GF-D8 (cell line): ENCODE results near the gene SIAH3.
"Not testable (repeated sequence)": the region's sequence is repeated elsewhere in the genome, so short reads cannot be mapped to it uniquely, and the experiment has no call there.

Experiments used
- DNase-seq: peaks from one replicate; lab custom pipeline; 2025; lab: John Stamatoyannopoulos, UW

SIAH3 gene, protein sequence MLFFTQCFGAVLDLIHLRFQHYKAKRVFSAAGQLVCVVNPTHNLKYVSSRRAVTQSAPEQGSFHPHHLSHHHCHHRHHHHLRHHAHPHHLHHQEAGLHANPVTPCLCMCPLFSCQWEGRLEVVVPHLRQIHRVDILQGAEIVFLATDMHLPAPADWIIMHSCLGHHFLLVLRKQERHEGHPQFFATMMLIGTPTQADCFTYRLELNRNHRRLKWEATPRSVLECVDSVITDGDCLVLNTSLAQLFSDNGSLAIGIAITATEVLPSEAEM

DNA sequence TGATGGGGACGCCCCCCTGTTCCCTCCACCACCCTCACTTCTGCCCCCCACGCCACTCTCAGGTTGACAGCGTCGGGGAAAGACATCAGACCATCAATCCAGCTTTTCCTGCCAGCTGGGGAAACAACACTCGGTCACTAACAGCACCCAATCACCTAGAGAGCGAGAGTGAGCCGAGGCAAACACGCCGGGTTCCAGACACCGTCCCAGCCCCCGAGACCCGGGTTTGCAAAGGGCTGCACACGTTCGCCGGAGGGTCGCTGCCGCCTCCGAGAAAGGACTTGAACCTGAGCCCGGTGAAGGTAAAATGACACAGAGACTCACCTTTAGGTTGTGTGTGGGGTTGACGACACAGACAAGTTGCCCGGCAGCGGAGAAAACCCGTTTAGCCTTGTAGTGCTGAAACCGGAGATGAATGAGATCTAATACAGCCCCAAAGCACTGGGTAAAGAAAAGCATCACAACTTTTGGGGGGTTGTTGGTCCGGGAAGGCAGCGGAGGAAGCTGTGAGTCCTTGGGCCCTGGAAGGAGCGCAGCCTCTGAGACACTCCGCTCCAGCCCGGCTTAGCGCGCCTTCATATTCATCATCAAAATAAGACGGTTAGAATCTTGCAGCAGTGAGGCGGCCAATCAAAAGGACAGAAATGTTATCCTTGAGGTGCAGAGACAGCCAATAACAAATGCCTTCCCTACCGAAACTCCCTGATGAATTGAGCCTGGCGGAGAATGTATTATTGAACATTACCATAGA is at the start of gene SIAH3:
SIAH3 (minus strand) TSS at position 583 of the 751 bp plus-strand sequence; CDS start at position 459, 124 bp downstream.
- no peak for DNase-seq

DNA sequence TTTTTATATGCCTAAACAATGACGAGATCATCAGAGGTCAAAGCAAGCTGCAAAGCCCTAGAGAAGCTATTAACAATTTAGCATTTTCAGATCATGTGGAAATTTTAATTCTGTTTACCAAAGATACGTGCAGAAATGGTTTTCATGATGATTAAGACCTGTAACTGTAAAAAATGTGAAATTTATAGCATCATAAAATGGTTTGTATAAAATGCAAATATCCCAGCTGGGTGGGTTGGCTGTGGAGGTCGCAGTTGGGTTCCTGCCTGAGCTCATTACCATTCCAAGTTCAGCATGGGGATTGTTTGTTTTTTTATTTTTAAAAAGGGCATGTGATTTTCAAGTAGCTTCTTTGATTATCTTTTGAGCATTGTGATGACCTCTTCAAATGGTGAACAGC is 47.9 kb upstream of the SIAH3 start:
- DNase-seq = no peak

DNA sequence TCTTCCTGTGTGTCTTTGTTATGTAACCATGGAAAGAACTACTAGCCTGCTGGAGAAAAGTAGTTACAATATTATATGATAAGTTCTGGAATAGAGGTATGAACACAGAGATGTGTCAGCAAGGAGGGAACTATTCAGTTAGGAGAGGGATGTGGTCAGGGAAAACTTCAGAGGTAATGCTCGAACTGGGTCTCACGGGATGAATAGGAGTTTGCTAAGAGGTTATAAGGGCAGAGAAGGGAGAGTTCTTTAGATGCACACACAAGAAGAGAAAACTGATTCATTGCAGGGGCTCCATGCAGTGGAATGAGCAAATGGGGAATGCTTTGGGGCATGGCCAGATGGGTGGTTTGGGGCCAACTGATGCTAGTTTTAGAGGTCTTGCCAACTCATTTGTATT is 46.0 kb upstream of the SIAH3 start:
- DNase-seq = no peak

DNA sequence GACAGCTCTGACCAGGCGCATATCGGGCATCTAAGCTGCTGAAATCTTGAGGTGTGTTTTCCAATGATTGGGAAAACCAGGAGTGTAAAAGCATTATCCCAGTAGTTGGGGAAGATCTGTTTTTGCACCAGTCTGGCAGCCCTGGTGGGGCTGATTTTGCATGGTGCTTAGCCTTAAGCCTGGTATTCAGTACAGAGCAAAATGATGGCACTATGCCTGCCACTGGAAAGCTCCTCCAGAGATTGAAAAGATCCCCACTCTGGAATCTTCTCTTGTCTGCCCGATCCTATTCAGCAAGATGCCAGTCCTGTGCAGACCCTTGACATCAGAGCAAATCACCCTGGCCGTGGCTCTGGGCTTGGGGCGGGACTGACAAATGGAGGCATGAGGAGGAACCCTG is 44.7 kb upstream of the SIAH3 start:
- no peak for DNase-seq

DNA sequence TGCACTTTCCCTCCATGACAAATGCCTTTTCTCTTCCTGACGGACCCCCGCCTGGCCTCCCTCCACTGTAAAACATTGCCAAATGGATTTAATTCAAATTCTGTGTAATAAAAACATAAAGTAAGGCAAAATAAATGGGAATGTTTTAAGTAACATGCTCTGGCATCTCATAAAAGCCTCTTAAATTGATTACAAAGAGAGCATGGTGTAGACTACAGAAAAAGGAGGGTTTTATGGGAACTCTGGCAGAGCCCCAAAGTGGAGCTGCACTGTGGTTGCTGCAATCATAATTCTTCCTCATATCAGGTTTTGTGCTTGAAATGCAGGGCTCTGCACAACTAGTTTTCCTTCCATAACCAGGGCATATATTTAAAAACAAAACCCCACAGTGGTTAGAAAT is 44.3 kb upstream of the SIAH3 start:
- no peak for DNase-seq

DNA sequence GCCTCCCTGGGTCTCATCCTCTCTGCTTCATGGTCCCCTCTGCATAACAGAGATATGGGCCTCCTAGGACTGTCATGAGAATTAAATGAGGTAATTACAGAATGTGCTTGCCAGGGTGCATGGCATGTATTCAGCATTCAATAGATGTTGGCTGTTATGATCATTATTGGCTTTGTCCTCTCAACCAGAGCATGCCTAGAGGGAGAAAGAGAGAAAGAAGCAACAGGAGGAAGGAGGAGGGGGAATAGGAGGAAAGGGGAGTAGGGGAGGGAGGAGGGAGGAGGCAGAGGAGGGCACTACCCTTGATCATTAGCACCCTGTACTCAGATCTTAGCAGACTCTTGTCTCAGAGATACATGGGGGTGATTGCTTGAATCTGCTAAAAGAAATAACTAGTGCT is 41.0 kb upstream of the SIAH3 start:
- no peak for DNase-seq

DNA sequence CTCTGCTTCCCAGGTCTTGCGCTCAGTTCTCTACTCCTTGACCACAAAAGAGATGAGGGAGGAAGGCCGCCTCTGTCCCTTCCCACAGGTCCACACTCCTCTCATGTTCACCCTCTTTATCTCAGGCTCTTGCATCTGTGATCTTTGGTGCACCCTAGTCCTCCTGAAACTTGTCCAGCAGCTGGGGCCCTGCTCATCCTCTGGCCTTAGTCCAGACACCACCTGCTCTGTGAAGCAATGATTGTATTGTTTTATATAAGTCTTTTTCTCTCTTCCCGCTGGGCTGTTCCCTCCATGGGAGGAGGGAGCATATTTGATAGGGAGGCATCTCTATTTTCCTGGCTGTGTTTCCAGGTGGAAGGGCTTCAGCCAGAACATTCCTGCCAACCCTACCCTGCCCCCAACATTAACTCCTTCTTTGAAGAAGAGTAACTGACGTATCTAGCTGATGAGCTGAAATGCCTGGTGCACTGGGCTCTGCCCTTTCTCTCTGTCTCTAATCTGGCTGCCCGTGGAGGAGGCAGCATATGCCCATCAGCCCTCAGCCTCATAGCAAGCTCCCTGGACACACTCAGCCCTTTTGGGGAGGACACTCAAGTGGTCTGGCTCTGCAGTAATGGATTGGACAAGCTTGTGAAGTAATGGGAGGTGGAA is 38.2 kb upstream of the SIAH3 start:
- DNase-seq = no peak

DNA sequence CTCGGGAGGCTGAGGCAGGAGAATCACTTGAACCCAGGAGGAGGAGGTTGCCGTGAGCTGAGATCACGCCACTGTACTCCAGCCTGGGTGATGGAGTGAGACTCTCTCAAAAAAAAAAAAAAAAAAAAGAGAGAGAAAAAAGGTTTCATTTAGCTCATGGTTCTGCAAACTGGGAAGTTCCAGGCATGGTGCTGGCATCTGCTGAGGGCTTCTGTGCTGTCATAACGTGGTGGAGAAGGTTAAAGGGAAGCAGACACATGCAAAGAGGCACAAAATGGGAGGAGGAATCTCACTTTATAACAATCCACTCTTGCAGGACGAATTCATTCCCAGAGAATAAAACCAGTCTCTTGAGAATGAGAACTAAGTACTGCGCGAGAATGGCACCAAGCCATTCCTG is 34.9 kb upstream of the SIAH3 start:
- DNase-seq = no peak

DNA sequence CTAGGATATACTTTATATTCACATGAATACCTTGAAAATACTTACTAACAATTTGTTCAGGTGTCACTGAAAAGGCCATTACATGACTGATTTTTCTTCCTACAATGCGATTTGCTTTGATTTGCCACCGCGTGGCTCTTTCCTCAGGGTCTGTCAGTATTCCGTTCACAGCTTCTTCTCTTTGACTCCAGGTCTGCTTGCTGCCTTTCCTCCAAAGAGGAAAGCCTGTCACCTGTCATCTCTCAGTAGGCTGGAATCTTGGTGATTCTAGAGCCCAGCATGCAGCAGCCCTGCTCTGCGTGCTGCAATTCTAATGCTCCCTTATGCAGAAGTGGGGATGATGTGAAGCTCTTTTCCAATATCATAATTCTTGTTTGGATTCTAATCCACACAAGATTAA is 33.6 kb upstream of the SIAH3 start:
- DNase-seq = no peak

DNA sequence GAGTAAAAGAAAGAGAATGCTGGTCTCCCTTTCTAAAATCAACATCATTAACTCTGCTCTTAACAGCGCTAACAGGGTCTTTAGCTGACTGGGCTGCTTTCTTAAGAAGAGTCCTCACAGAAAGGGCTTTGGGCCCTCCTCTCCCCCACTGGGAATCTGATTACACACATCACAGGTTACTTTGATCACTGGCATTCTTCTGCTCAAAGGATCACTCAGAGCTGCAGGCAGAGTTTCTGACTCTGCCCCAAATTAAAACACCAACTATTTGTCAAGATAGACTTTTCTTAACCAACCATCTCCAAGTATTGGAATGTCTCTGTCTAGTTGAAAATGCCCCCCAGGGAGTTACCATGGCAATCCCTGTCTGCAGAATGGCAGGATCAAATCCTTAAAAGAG is 31.1 kb upstream of the SIAH3 start:
- DNase-seq = no peak

DNA sequence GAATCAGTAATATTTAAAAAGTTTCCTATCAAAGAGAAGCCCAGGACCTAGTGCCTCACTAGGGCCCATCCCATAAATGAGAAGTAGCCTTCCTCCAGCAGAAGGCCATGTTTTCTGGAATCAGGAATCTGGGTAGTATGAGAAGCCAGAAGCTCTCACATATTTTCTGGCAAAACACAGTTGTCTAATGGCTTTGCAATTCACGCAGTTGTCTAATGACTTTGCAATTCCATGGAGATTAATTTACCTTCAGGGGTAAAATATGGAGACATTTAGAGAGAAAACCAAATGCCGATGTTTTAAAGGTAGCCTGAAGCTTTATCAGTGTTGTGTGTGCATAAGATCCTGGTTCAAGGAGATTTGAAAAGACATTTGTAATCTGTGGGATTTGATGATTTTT is 29.8 kb upstream of the SIAH3 start:
- no peak for DNase-seq

DNA sequence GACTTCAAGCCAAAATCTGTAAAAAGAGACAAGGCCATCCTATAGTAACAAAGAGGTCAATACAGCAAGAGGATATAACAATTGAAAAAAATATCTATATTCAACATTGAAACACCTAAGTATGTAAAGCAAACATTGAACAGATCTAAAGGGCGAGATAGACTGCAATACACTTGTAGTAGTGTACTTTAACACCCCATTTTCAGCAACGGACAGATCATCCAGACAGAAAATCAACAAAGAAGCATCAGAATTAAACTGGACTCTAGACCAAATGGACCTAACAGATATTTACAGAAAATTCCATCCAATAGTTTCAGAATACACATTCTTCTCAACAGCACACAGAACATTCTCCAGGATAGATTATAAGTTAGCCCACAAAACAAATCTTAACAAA is 28.7 kb upstream of the SIAH3 start:
- DNase-seq = no peak

DNA sequence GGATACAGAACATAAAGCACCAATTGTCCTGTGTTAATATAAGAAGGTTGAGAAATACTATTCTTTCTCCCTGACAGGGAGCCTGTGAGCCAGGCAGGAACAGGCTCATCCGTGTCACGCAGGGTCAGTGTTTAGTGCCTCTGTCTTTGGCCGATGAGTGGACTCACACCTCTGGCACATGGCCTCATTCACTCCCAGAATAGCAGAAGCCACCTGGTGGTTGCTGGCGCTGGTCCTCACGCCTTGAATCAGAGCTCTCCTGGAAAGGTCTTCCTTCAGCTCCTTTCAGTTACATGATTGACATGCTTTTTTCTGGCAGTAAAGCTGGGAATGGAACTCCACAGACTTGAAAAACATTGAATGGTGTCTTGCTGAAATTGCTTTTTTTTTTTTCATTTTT is 28.1 kb upstream of the SIAH3 start:
- DNase-seq = no peak

DNA sequence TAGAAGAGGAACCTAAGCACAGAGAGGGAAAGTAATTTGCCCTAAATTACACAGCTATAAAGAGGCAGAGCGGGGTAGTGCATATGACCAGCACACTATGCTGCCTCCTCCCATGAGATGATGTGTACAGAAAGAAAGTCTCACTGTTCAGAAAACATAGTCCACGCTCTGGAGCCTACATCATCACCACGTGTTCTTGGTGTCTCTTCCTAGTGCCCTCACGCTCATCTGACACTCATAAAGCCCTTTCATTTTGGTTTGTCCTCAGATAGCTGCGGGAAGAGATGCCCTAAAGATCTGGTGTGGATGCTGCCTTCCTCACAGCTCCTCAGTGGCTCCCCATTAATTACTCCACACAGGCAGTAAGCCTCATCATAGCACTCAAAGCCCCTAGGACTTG is 27.4 kb upstream of the SIAH3 start:
- no peak for DNase-seq

DNA sequence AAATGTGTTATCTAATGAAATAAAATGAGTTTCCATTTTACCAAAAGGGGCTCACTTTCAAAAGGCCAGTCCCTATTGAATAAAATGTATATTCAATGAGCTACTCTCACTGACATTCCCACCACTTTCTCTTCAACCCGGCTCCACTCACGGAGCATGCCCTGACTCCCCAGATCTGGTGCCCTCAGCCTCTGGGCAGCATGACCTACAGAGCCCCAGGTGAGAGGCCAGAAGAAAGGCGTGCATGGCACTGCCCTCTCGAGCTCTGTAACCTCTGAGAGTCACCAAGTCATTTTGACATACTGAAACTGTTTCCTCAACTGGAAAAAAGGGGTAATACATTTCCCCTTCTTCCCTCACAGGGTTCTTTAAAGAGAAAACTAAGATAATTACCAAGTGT is 25.2 kb upstream of the SIAH3 start:
- DNase-seq = no peak

DNA sequence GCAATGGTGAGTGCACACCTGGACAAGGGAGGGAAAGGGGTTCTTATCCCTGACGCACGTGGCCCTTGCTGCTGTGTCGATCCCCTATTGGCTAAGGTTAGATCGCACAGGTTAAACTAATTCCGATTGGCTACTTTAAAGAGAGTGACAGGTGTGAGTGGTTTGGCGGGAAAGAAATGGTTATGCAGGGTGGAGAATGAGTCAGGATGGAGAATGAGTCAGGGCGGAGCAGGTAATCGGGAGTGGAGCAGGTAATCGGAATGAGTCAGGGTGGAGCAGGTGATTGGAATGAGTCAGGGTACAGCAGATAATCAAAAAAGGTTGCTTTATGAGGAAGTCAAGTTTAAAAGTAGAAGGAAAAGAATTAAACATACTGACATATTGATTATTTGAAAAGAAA is 24.4 kb upstream of the SIAH3 start:
- DNase-seq = no peak

DNA sequence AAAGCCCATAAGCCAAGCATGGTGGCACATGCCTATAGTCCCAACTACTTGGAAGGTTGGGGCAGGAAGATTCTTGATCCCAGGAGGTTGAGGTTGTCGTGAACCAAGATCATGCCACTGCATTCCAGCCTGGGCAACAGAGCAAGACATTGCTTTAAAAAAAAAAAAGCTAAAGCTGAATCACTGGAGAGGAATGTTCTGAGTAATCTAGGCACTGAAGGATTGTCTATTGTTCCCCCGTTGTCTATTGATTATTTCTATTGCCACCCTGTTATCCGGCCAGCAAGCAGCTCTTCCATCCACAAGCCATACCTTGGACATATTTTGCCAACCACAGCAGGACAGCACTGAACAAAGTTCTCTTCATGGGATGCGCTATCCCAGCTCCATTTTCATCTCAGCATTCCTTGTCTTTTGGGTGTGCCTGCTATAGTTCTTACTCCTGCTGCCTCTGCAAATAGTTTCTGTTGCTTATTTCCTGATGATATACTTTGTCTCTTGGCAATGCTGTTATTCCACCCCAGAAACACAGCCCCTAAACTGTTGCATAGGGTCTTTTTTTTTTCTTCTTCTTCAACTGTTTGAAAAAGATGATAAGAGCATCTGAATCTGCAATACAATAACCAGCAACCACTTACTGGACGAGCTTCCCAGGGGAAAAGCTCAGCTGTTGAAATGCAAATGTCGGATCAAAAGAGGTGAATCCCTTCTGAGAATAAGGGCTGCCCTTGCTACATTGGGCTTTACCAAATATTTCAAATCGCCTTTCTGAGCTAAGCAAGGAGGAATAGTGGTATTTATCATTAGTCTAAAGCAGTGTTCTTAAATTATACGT is 22.2 kb upstream of the SIAH3 start:
- no peak for DNase-seq

DNA sequence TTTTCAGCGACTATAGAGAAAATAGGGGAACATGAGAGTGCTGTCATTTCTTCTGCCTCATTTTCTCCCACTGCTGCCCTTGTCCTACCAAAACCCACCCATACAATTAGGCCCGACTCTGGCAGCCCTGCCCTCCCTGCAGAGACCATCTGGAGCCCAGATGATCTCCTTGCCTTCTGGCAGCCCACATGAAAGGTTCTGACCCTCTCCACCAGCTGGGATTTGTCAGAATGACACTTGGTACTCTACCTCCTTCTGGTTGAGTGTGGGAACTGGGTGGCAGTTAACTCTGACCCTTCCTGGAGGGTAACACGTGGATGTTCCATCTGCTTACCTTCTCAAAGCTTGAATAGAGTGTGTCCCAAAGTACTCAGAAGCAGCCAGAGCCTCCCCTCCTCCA is 21.0 kb upstream of the SIAH3 start:
- DNase-seq = no peak

DNA sequence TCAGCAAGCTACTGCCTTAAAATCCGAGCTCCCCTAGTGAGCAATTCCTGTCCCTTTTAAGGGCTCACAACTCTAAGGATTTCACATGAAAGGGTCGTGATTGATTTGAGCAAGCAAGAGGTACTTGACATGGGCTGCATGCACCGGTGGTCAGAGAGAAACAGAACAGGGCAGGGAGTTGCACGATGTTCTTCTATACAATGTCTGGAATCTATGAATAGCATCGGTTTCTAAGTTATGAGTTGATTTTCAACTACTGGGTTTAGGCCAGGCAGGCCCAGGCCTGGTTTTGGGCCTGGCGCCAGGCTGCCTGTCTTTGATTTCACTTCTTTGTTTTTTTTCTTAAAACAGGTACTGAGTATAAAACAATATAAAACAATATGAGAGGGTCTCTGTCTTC is 19.6 kb upstream of the SIAH3 start:
- DNase-seq = not testable (repeated sequence)

DNA sequence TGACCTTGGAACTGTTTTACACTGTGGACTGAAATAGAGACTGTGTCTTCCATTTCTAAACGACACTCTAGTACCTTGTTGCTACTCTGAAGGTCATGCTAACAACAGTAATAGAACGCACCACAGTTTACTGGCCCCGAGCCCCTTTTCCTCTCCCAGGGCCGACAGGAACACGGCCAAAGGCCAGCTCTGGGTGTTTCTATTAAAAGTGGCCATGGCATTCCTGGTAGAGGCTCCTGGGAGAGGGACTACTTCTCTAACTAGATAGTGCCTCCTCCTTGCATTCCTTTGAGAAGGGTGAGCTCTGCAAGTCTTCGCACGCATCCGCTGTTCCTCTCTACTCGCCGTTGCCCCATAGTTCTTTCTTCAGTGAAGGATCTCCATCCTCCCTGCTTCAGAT is 18.7 kb upstream of the SIAH3 start:
- no peak for DNase-seq

DNA sequence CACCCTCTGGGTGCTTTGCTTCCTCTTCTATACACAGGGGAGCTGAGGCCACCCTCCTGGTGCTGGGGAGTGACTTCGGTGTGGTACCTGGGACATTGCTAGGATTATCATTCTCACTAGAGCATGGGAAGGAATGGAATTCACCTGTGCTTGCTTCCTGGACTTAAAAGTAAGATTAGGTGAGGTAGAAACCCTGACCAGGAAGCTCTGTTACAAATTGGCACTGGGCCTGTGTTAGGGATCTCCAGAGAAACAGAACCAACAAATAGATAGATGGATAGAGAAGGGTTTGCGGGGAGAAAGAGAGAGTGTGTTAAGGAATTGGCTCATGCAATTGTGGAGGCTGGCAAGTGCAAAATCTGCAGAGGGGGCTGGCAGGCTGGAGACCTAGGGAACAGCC is 13.9 kb upstream of the SIAH3 start:
- no peak for DNase-seq
